GM19397 (cell line): Measurements from ENCODE around the gene EIF4E2.
"Not testable (repeated sequence)": the region's sequence is repeated elsewhere in the genome, so short reads cannot be mapped to it uniquely, and the experiment has no call there.

Experiments used
- ATAC-seq: cut with Tn5 transposase; IDR thresholded peaks from one replicate; pipeline ENCODE4 v1.9.1; 2021; ENCODE audit warnings: mild to moderate bottlenecking, moderate library complexity; ENCODE audit not compliant: unreplicated experiment

EIF4E2 gene

GRCh38 chr2:232521959-232522622, 28.4 kb upstream of the EIF4E2 start:
- ATAC-seq, result no peak

GRCh38 chr2:232522623-232523401, 27.7 kb upstream of the EIF4E2 start:
- no peak for ATAC-seq

- ATAC-seq, result no peak
These were observed 27.1 kb upstream of the EIF4E2 start for GRCh38 chr2:232523402-232523681.

GRCh38 chr2:232523682-232524597, 26.5 kb upstream of the EIF4E2 start:
- no peak for ATAC-seq

- no peak for ATAC-seq
These were observed 25.7 kb upstream of the EIF4E2 start for GRCh38 chr2:232524771-232525170.

GRCh38 chr2:232525199-232525598, 25.3 kb upstream of the EIF4E2 start:
- ATAC-seq, result no peak

GRCh38 chr2:232525791-232526371, 24.6 kb upstream of the EIF4E2 start, which contains the start of gene CHRND:
CHRND (plus strand) TSS chr2:232526160; CDS start chr2:232526216, 56 bp downstream.
- ATAC-seq, result no peak

GRCh38 chr2:232526372-232526941, 24.0 kb upstream of the EIF4E2 start:
- no peak for ATAC-seq

GRCh38 chr2:232527905-232528470, 22.5 kb upstream of the EIF4E2 start:
- no peak for ATAC-seq

- ATAC-seq, result no peak
These were observed 21.6 kb upstream of the EIF4E2 start for GRCh38 chr2:232528746-232529460.

- no peak for ATAC-seq
These were observed 20.5 kb upstream of the EIF4E2 start for GRCh38 chr2:232529806-232530547.

- ATAC-seq, result no peak
These were observed 19.7 kb upstream of the EIF4E2 start for GRCh38 chr2:232530626-232531260.

- ATAC-seq, result no peak
These were observed 18.1 kb upstream of the EIF4E2 start for GRCh38 chr2:232532419-232532818.

GRCh38 chr2:232532821-232533220, 17.7 kb upstream of the EIF4E2 start:
- not testable (repeated sequence) for ATAC-seq

GRCh38 chr2:232533944-232534710, 16.4 kb upstream of the EIF4E2 start:
- ATAC-seq, result no peak

- no peak for ATAC-seq
These were observed 15.4 kb upstream of the EIF4E2 start for GRCh38 chr2:232534940-232535651.
